ENCODE data around the gene MAP1LC3B2. TPM values are rescaled to one million over a fixed set of nuclear protein-coding genes. Genes with fewer than 3 reads are reported as not detected.

The MAP1LC3B2 gene
- total RNA-seq, 1 experiment from 2014 or later, result 1.5 TPM

GRCh38 chr12:116539905-116540482 is 19.2 kb upstream of the MAP1LC3B2 start:
- Histone ChIP-seq H4K8ac (replicated peaks; ENCODE audit: insufficient read length, low read depth, low read length) (no peak overlapping the region), H2BK20ac (ENCODE audit: low read depth, low read length, poor library complexity, severe bottlenecking) (no peak overlapping the region), H3K9me3 (ENCODE audit: control insufficient read depth, low read depth, low read length) (no peaks in the 10 kb centered on the region), H3K79me2 (ENCODE audit: insufficient read depth, low read length) (no peaks in the 10 kb centered on the region), H3K14ac (ENCODE audit: insufficient read depth, low read length) (no peak overlapping the region), H3K27me3 (ENCODE audit: insufficient read depth, low read length) (no peaks in the 10 kb centered on the region), H3K4ac (ENCODE audit: low read depth, low read length) (no peak overlapping the region), H4K5ac (ENCODE audit: insufficient read length, low read depth, low read length) (no peak overlapping the region), H2BK120ac (ENCODE audit: low read depth, low read length, poor library complexity, severe bottlenecking) (no peak overlapping the region), H2AK5ac (ENCODE audit: insufficient read length, low read length) (no peak overlapping the region), H3K18ac (ENCODE audit: insufficient read length, low read depth, low read length) (peak overlapping the region; percentile 49), H3K9ac (ENCODE audit: extremely low read depth, insufficient read length, low read length) (no peak overlapping the region), H4K20me1 (ENCODE audit: control insufficient read depth, insufficient read depth, insufficient read length) (no peaks in the 10 kb centered on the region), H2BK12ac (ENCODE audit: insufficient read length, low read depth, low read length) (no peak overlapping the region), H2BK15ac (ENCODE audit: low read depth, low read length) (no peak overlapping the region), H3K23me2 (ENCODE audit: insufficient read length, low read depth, low read length, poor library complexity, severe bottlenecking) (no peaks in the 10 kb centered on the region), H3K56ac (ENCODE audit: insufficient read length, low read depth, low read length) (no peak overlapping the region), H2BK5ac (ENCODE audit: insufficient read length, low read length) (no peak overlapping the region), H3K79me1 (ENCODE audit: insufficient read depth, low read depth, low read length, poor library complexity, severe bottlenecking) (no peaks in the 10 kb centered on the region), H3T11ph (ENCODE audit: low read length) (no peak overlapping the region), H3K27ac (ENCODE audit: insufficient read length, low read depth, low read length) (no peak overlapping the region), H4K91ac (ENCODE audit: insufficient read length, low read depth, low read length) (no peak overlapping the region), H3K4me2 (ENCODE audit: insufficient read depth, insufficient read length, low read length) (peak overlapping the region; percentile 45), H2AFZ (ENCODE audit: low read length) (no peak overlapping the region), H3K4me1 (ENCODE audit: insufficient read depth, low read length) (peaks cover 6% of the 10 kb centered on the region; the same call in 1 of the 2 replicates), H3K23ac (ENCODE audit: insufficient read length, low read depth, low read length) (no peak overlapping the region)
- H3K9me3 Mint-ChIP-seq, result no peaks in the 10 kb centered on the region
- peak; percentile 62 for DNase-seq
- peaks cover 6% of the 10 kb centered on the region; the same call in 1 of the 2 replicates for H3K27me3 Mint-ChIP-seq (ENCODE audit: low read depth)
- no CpG with 5 or more reads among the region's 17 CpGs for WGBS (ENCODE audit: extremely low coverage, insufficient read length, low lambda C conversion rate)
- H3K36me3 Mint-ChIP-seq (ENCODE audit: insufficient read depth in 1 of 3, low read depth in 3 of 3), result peaks cover 0 to 6% (median 0%) of the 10 kb centered on the region in 3 experiments; a peak in 1 of 7 replicates
- peak overlapping the region; percentile 22 to 72 for H3K4me3 Mint-ChIP-seq
- H3K4me1 Mint-ChIP-seq, result peaks cover 27 to 39% of the 10 kb centered on the region in 2 experiments
- no peak for TF ChIP-seq CTCF (conservative IDR thresholded peaks at IDR 0.05)
- peak overlapping the region; percentile 72 to 90 (median 85); a peak in 6 of 7 replicates for H3K27ac Mint-ChIP-seq
